ENCODE data around the gene ABHD13.
"Not testable (repeated sequence)": the region's sequence is repeated elsewhere in the genome, so short reads cannot be mapped to it uniquely, and the experiment has no call there.

Gene ABHD13

DNA sequence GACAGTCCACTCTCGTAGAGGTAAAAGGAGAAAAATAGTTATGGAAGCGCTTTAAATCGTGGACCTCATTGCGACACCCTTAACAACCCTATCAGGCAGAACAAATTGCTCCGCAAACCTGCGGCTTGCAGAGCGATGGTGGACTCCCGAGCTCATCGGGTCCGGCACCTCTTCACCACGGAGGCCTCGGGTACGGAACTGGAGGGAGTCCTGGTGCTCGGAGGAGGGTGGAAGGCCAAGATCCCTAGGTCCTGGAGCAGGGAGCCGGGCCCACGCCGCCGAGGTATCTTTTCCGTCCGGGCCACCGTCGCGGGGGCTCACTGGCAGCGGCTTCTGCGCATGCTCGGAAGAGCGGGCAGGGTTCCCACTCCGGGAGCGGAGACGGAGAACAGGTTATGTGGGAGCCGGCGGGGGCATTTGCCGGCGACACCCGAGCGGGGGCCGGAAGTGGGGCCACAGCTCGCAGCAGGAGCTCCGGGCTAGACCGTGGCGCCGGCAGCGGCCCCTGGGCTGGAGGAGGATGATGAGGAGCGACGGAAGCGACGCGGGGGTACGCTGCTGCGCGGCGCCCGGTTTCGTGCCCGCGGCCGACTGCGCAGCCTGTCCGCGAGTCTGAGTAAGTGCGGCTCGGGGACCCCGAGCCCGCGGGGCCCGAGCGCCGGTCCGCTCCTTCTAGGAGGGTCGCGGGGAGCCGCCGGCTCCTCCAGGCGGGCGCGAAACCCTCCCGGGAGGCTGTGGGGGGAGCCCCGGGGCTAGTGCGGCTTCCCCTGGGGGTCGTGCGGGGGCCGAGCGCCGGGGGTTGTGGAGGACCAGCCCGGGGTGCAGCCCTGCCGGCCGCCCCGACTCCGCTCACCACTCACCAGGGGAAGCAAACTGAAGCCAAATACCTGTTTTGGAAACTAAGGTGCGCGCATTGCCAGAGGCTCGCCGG, at the start of gene ABHD13:
ABHD13 (plus strand) TSS at position 349 of the 931 bp plus-strand sequence. CDS start 10,827 bp downstream, outside the sequence.
- peak; percentile 93 for DNase-seq

DNA sequence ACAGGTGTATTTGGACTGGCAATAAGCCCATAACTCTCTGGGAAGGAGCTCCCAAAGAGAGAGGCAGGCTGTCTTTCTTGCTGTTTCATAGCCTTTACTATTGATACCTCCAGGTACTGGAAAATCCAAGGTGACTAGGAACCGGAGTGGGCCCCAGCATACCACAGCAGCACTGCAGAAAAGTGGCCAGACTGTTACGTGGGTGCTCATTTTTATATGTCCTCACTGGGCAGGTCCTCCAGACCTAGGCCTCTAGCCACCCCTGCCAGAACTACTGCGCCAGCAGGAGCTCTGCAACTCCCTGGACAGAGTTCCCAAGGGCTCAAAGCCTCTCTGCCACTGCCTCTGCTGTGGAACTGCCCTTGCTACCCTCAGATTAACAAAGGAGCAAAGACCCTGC, 49.3 kb upstream of the ABHD13 start:
- no peak for DNase-seq

DNA sequence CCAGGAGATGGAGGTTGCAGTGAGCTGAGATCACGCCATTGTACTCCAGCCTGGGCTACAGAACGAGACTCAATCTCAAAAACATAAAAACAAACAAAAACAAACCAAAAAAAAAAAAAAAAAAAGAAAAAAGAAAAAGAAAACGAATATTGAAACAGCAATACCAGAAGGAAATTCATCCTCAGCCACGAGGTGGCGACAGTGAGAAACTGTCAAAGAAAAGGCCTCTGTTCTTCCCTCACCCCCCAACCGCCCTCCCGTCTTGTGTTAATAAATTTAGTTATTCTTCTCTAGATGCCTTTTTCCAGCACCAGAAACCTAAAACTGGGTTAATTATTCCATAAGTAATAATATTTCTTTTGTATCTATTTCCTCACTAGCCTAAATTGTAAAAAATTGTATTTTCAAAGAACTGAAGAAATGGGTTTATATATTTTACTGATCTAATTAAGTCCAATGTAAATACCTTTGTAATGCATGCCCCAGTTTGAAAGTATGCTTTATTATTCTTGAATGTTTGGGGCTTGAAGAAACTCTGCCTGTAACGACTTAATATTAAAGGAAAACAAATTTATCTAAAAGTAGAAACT, 41.4 kb upstream of the ABHD13 start:
- DNase-seq = peak; percentile 41

DNA sequence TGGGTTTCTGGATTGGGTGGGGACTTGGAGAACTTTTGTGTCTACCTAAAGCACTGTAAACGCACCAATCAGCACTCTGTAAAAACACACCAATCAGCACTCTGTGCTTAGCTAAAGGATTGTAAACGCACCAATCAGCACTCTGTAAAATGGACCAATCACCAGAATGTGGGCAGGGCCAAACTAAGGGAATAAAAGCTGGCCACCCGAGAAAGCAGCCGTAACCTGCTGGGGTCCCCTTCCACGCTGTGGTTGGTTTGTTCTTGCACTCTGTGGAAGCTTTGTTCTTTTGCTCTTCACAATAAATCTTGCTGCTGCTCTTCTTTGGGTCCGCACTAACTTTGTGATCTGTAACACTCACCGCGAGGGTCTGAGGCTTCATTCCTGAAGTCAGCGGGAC, 40.1 kb upstream of the ABHD13 start:
- DNase-seq = no peak

DNA sequence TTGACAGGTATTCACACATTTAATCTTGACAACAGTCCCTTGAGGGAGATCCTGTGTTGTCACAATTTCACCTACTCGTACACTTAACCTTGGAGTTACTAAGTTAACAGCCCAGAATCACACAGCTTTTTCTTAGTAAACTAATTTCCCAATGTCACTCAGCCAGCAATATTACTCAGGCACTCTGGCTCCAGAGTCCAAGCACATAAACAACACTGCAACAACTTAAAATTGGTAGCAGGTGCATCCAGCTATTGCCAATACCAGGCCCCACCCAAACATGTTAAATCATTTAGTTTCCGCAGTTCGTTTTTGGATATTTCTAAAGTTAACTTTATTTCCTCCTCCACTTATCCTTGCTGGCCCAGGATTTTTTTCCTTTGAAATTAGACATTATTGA, 35.5 kb upstream of the ABHD13 start:
- DNase-seq = no peak

DNA sequence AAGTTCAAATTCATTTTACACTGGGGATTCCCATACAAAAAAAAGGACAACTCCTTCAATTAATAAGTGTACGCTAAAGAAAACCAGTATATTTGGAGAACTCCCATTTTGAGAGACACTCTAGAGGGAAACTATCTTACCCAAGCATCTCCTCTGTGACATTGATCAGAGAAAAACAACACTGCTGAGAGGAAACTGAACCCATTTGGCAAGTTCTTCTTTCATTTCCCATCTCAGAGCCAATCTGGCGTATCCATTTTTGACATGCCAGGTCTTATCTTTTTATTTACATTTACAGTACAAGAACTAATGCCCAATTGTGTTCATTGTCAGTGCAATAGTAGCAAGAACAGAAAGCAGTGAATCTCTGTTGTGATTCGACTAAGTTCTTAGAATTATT, 33.0 kb upstream of the ABHD13 start:
- DNase-seq = no peak

DNA sequence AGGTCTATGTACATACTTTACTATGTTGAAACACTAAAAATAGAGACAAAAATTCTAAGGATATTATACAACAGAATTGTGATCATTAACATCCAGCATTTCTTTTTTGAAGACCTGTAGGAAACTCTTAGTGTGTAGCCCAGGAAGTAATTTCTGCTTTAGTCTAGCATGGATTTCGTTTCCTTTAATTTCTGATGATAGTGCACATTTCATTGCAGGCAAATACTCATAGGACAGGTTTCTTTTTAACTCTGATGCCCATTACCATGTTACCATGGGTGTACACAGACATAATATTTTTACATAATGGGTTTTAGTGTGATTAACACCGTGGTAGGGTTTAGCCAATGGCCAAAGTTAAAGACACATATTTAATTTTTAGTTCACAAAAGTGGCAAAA, 29.9 kb upstream of the ABHD13 start:
- no peak for DNase-seq

DNA sequence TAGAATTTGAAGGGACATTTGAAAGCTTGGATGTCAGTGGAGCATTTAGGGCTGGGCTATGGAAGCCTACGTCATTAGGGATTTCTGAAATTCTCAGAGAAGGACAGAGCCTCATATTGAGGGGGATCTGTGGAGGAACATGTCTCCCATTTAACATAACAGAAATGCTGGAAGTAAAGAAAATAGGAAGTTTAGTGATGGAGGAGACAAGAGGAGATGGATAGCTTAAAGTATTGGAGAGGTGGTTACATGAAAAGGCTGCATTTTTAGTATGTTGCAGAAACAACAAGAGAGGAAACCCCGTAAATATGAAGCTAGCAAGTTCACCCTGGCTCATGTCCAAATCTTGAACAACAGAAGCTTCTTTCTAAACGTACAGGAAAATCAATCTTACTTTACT, 27.3 kb upstream of the ABHD13 start:
- DNase-seq = no peak

DNA sequence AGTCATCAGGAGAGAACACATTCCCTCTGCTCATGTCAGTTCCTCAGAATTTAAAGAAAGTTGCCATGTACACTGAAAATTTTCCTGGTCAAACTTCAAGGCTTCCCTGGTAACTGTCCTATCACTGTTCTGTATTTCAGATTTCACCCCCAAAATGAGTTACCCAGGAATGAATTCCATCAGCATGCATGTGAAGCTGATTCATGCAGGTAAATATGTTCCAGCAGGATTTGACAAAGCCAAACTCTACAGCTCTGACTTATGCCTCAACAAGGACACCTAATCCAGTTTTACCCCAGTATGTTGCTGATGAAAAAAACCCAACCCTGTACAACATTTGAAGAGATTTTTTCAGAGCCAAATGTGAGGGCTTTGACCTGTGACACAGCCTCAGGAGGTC, 24.4 kb upstream of the ABHD13 start:
- no peak for DNase-seq

DNA sequence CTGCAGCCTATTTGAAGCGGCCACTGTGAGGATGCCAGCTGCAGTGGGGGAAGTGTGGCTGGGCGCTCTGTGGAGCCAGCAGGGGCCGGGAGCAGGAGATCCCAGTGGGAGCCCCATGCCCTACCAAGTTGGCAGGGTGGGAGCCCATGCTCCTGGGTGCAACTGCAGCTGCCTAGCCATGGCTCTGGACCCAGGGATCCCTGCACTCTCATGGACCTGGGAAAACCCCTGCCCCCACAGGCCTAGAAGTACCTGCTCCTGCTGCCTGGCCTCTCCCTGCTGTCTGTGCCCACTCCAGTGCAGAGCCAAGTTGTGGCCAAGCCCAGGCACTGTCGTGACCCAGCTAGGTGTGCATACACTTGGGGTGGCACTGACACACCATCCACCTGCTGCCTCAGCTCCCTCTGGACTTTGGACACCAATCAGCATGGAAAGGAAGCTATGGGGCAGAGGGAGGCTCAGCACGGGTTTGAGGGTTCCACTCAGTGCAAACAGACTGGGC, 23.7 kb upstream of the ABHD13 start:
- DNase-seq = peak; percentile 15

DNA sequence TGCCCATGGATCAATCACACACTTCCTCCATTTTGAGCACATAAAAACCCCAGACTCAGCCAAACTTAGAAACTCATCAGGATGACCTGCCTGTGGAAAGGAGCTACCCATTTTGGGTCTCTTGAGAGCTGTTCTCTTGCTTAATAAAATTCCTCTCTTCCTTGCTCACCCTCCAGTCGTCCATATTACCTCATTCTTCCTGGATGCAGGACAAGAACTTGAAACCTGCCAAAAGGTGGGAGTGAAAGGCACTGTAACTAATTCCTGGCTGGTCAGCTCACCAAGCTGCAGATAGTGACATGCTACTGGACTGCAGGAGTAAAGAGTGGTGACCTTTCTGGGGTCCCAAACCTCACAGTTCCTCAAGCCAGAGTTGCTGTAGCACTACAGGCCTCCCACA, 23.0 kb upstream of the ABHD13 start:
- DNase-seq = no peak

DNA sequence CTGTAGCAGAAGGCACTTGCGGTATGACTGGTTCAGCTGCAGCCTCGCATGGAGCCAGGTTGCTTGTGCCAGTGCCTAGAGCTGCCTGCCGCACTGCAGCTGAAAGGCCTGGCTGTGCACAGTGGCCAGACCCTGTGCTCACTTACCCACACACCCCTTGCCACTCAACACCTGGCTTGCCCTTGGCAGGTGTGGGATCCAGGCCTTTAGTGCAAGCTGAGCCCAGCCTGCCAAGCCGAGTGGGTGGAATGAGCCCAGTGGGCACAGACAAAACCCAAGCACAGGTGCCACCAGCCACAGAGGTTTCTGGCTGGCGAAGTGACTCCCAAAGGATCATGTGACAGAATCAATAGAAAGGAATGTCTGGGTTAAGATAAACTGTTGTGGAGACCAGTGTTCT, 22.3 kb upstream of the ABHD13 start:
- no peak for DNase-seq

DNA sequence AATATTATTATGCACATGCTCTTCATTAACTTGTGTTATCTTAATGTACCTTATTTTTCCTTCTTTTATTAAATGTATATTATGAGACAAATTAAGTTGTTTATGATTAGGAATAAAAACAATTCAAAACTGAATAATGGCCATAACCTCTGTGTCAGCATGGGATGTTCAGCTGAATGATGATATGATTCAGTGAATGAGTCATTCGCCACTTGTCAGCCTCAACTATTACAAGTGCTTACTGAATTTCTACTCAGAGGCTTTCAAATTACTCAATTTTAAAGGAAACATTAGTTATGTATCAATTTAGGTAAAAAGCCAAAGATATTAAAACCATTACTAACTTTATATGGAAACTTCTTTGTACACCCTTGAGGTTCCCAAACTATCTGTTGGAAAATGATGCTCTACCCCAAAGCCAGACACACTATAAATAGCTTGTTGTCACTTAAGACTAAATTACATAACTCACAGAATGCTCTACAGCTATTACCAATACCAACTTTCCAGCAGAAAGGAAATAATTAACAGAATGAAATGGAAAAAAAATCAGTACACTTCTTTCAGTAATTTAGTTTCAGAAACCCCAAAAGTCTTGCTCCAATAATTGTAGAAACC, 17.3 kb upstream of the ABHD13 start:
- no peak for DNase-seq

DNA sequence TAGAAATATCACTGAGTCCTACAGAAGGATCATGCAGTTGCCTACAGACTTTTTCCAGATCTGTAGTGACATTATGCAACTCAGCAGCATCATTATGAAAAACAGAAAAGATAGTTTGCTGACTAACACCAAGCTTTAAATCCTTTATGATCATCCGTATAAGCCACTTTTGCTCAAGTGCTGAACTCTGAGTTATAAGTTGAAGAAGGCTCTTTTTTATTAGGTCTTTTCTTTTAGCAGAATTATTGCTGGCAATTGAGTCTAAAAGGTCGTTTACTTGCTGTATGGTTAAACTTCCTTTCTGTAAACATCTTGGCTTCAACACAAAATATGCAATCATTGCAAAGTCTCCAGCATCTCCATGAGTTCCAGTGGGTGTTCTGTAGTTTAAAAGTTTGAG, 7.6 kb upstream of the ABHD13 start:
- DNase-seq = no peak

DNA sequence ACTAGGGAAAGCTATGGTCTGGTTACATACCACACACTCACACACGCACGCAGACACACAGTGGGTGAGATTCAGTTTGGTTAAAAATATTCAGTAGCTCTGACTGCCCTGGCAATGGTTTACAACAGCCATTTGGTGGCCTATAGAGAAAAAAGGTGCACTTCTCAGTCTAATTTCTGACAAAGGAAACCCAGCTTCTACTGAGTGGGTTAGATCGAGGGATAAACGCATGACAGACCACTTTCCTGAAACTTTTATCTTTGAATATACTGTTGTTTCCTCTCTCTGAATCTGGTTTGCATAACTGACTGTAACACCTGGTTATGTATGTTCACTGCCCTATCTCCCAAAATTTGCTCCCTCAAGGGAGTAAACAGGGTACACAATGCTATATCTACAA, 5.3 kb upstream of the ABHD13 start:
- no peak for DNase-seq

DNA sequence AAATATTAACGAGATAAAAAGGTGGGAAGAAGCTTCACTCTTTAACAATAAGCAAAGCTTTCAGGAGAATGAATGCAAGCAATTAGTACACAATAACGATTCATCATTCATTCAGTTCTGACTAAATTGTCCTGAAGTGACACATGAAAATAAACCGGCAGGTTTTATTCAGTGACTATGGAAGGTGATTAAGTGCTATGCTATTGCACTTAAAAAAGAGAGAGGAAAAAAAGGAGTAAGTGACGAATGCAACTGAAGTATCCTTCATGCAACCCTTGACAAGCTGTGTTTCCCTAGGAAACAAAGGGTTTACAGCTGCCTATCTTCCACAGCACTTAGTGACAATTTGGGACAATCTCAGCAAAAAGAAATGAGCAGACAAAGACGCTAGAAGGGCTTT, 4.2 kb upstream of the ABHD13 start:
- no peak for DNase-seq

DNA sequence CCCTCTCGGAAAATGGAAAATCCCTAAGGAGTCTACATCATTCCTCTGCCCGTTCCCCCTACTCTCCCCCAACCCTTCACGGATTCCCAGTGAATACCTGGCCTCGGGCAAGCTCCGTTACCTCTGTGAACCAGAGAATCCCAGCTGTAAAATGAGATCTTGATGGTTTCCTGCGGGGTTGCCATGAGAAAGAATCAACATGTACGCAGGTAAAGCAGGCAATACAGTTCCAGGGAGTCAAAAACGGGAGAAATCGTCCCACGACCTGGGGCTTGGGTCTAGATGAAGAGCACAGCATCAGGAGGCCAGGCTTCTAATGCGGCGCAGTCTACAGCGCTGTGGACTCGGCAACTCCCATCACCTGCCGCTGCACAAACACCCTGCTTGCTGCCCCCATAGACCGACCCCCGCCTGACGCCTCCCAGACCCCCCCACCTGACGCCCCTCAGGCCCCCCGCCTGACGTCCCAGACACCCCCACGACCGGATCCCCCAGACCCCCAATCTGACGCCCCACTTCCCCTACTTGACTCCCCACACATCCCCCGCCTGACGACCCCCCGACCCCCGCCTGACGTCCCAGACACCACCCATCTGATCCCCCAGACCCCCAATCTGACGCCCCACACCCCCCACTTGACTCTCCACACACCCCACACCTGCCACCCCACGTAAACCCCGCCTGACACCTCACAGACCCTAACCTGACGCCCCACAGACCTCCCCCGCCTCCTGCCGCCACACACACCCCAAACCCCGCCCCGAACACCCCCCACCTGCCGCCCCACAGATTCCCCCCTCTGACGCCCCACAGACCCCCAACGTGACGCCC, 3.5 kb upstream of the ABHD13 start:
- no peak for DNase-seq

DNA sequence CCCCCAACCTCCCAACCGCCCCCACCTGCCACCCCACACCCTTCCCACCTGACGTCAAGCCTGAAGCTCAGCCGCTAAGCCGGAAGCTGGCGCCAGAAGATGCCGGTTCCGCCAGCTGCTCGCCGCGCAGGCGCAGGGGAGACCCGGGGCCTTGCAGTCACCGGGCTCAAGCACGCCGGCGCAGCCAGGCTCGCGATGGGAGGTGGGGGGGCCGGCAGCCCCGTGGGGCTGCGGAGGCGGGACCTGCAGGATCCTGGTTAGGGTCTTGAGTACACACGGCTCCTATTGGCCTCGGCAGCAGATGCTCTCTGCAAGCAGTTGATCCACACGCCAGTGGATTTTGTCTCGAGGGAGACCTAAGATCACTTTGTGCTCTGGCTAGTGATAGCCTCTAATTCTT, 2.8 kb upstream of the ABHD13 start, which contains the start of gene LIG4:
LIG4 (minus strand) TSS at position 101 of the 400 bp plus-strand sequence. CDS start 4,268 bp downstream, outside the sequence.
- DNase-seq = peak; percentile 97

DNA sequence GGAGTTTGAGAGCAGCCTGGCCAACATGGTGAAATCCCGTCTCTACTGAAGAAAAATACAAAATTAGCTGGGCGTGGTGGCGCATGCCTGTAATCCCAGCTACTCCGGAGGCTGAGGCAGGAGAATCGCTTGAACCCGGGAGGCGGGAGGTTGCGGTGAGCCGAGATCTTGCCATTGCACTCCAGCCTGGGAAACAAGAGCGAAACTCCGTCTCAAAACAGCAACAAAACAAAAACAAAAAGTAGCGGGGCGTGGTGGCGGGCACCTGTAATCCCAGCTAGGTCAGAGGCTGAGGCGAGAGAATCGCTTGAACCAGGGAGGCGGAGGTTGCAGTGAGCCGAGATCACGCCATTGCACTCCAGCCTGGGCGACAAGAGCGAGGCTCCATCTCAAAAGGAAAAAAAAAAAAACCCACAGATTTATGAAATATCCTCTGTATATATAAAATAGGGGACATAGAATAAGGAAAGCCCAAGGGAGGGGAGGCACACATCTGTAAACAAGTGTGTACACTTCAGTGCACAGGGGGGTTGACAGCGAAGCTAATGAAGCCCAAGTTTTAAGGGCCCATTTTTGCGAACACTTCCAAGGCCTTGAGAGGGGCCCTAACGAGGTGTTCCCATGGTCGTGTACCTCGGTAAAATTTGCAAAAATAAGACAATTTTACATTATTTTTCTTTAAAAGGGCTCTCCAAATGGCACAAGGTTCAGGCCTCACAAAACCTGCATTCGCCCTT, 717 bp upstream of the ABHD13 start:
- DNase-seq = not testable (repeated sequence)

DNA sequence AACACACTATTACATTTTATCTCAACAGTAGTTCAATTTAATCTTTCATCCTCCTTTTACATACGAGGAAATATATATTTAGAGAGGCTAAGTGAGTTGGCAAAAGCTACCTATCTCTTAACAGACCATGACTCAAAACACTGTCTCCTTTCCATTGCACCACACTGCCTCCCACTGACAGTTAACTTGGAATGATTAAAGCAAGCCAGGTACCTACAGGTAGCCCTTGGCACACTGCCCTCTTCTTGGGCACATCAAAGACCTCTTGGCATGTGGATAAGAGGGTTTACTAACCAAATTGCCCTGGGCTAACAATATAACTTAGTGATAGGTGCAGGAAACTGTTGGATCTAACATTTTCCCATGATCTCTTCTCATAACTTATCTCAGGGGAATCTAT, 1.8 kb downstream of the ABHD13 start:
- peak; percentile 18 for DNase-seq

DNA sequence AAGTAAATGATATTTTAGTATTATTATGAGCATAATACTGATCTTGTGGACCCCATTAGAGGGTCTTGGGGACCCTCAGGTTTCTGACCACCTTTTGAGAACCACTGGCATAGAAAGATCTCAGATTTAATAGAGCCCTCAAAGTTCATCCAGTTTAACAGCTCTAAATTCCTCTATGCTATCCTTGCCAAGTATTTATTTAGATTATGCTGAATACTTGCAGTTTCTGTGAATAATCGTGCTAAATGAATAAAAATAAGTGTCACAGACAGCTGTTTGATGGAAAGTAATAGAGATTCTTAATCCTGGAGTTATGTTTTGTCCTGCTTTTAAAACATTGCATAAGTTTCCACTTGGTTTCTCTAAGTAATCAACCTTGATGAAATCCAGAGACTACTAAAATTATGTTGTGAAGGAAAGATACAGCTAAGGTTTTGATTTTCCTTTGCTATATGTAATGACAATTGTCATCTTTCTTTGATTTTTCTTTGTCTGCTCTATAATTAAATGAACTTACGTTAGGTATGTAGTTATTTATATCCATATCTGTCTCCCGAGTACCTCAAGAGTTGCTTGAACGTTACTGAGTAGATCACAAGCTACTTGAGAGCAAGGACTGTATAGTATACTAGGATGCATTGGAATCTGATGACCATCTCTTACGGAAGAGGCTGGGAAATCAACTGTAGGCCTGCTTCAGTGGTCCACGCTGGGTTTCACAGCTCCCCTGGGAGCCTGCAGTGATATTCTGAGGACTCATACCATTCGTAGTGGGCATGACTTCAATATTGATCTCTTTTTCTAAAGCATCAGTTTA, 5.7 kb downstream of the ABHD13 start:
- no peak for DNase-seq
